CD4-positive, alpha-beta T cell treated with Interferon alpha-2 for 1 hour (primary cell): ENCODE measurements around the gene FAM174A.
"Not testable (repeated sequence)": the region's sequence is repeated elsewhere in the genome, so short reads cannot be mapped to it uniquely, and the experiment has no call there.

ENCODE experiments used
- DNase-seq, 2 donors: peaks; one replicate each; pipeline ENCODE4 v3.0.0-alpha.2; 2020 to 2022

FAM174A gene

DNA sequence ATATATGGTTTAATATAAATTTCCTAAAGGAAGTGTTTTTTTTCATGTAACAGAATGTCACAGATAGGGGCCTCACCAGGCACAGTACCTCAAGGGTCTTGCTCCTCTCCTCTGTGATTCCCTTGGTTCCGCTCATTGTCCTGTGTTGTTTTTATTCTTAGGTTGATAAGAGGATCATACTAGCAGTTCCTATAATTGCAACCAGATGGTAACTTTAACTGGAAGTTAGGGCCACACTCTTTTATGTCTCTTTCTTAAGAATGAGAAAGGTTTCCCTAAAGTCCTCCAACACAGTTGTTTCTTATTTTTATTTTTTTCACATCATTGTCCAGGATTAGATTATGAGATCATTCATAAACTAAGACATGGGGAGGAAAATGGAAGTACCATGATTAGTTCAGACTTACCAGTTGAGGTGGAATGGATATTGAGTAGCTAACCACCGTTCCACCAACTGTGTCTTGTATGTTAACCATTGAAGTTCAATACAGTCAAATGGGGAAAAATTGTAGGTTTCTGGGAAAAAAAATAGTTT is 41.1 kb downstream of the FAM174A start:
- DNase-seq, result no peak

DNA sequence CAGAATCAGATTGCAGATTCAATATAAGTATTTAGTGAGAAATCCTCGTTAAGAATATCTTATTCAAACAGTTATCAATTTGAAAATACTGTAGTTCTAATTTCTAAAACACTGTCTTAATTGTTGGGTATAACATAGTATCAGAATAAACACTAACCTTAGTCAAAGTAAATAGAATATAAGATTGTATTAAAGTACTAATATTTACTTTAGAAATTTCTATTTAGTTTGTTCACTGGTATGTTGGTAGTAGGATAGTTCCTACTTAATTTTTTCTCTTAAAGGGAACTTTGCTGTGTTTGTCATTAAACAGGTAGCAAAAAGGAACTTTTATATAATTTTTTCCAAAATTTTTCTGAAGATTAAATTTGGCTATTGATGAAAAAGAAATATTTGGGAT is 42.3 kb downstream of the FAM174A start:
- DNase-seq, result no peak

DNA sequence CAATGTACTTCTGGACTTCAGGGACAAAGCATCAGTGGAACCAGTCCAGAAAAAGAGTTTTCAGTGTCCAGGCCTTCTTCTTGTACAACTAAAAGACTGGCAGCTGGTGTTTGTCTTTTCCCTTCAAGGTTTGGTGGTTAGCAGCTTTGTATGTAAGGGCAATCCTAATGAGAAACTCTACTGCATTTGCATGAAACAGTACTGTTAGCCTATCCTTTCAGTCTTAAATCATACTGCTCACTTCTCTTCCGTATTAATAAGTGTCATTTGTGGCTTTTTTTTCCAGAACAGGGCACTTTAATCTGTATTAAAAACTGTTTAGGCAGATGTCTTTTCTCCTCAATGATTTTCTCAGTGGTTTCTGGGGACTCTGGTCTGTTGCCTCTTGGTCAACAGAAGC is 48.9 kb downstream of the FAM174A start:
- no peak for DNase-seq

DNA sequence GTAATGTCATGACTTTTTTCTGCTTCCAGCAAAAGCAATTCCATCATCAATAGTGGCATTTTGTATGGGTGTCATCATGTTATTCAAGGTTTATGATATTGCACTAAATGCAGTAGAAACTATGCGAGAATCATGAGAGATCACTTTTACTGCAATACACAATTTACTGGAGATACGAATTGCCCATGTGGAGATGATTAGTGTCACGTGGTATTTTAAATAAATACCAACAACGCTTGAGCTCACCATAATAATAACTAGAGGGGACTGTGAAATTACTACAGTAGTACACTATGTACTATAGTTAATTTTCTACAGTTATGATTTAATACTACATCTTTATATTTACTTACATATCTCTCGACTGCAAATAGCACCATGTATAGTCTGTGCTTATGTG is 49.7 kb downstream of the FAM174A start:
- no peak for DNase-seq

DNA sequence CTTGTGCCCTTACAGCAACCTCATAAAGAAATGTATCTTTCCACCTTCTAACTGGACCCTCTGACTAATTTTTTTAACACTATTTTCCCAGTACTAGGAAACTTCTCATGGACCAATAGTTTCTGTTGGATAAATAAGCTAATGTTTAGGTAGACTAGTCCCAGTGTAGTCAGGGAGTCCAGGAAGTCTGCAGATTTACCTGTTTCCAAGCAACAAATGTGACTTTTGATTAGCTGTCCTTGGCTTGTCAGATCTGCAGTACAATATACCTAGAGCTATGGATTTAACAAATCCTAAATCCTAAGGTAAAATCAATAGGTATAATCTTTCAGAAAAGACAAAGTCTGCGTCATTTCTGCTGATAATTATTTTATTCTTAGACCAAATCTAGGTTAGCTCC is 55.7 kb downstream of the FAM174A start:
- no peak for DNase-seq

DNA sequence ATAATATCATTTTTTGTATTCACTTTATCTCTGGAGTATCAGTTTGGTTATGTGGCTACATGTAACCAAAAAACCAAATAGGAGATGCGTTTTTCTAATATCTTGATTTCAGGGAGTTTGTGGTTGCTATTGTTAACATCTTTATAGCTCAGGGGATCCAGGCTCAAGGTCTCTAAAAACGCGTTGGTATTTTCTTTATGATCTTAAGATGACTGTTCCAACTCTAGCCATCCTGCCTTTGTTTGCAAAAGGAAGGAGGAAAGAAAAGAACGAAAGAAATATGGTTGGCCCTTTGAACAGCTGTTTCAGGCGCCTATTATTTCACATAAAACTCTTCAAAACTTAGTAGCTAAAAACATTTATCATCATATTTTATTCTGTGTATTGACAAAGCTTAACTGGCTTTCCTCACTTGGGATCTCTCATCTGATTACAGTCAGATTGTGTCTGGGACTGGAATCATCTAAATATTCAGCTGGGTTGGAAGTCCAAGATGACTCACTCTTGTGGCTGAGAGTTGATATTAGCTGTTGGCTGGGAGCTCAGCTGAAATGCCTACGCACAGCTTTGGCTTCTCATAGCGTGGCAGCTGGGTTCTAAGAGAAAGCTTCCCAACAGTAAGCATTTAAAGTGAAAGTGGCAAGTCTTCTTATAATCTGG is 60.1 kb downstream of the FAM174A start:
- DNase-seq, result no peak

DNA sequence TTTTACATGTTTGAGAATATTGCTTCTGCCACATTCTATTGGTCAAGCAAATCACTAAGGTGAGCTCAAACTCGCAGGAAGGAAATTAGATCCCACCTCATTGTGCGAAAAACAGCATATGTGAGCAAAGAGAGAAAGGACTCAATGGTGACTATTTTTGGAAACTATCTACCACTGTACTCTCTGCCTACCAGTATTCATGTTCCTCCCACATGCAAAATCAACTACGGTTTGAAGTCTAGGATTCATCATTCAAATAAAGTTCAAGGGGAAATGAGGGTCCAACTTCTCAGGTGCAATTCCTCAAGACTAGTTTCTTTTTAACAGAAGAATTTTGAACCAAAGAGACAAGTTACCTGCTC is 60.6 kb downstream of the FAM174A start:
- DNase-seq, result no peak

DNA sequence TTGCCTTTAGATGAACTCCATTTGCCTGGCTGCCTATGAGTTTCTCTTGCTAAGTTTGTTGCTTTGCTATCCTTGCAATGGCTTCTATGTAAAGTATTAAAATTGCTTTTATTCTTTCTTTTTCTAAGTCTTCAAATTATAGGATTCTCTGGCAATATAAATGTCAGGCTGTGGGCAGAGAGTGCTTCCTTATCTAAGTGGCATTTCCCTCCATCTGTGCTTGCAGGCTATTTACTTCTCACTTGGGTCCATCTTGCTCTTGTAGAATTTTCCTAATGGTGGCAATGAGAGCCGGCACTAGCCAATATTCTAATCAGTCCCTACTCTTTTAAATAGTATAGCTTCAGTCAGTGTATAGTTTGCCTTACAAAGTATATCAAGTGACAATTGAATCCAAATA is 63.3 kb downstream of the FAM174A start:
- no peak for DNase-seq

DNA sequence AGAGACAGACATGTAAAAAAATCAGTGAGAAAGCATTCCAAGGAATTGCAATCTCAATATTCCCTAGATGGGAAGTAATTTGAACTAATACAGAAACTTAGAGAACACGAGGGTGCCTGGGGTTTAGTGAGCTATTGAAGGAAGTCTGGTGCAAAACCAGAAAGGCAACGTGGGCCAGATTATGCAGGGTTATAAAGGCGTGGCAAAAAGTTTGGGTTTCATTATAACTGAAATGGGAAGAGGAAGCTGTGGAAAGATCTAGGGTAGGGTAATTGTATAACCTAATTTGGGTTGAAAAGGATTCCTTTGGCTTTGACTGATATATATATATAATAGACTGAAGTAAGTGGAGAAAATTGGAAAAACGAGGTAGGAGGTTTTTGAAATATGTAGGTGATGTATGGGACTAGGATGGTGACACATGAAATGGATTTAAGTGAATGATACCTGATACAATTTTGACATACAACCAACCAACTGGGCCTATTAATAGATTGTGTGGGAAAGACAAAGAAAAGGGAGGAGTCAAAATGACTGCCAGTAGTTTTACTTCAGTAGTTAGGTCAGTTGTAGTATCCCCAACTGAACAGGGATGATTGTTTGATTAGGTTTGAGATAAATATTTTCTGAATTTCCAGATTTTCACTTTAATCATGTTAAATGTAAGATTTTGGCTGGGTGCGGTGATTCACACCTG is 65.3 kb downstream of the FAM174A start:
- DNase-seq, result no peak

DNA sequence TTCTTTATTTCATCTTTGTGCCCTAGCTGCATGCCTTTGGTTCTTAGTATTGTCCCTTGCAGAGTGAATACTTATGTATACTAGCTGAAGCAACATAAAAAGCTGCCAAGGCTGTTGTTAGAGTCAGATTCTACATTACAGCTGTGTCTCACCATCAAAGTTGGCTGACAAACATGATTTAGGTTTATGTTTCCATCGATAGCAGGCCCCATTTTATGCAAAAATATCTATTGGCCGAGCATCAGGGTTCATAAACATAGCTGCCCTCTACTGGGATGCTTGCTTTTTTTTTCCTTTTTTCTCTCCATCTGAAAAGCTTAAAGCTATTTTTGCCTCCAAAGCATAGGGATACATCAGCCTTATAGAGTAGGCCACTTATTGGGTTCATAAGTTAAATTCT is 68.0 kb downstream of the FAM174A start:
- DNase-seq, result no peak

DNA sequence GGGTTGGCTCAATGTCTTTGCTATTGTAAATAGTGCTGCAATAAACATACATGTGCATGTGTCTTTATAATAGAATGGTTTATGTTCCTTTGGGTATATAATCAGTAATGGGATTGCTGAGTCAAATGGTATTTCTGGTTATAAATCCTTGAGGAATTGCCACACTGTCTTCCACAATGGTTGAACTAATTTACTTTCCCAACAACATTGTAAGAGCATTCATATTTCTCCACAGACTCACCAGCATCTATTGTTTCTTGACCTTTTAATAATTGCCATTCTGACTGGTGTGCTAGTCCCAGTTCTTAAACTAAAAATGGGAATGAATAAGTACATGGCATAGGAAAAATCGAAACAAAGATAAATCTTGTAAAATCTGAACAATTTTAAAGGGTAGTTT is 68.8 kb downstream of the FAM174A start:
- DNase-seq, result not testable (repeated sequence)

DNA sequence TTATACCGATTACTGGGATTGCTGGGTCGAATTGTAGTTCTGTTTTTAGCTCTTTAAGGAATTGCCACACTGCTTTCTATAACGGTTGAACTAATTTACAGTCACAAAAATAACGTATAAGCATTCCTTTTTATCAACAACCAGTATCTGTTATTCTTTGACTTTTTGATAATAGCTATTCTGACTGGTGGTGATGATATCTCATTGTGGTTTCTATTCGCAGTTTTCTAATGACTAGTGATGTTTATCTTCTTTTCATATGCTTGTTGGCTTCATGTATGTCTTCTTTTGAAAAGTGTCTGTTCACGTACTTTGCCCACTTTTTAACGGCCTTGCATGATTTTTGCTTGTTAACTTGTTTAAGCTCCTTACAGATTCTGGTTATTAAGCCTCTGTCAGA is 74.4 kb downstream of the FAM174A start:
- DNase-seq, result no peak

DNA sequence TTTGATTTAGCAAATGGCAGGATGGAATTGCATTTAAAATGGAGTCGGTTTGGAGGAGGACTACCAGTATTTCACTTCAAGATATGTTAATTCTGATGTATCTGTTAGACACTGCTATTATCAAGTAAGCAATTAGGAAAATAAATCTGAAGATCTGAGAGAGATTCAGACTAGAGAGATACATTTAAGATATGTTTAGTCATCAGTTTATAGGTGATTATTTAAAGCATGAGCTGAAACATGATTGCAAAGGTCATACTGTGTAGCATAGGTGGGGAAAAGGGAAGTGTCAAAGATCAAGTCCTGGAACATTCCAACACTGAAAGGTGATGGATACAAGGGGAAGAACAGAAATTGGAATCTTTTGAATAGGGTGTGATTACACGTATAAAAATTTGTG is 79.1 kb downstream of the FAM174A start:
- no peak for DNase-seq

DNA sequence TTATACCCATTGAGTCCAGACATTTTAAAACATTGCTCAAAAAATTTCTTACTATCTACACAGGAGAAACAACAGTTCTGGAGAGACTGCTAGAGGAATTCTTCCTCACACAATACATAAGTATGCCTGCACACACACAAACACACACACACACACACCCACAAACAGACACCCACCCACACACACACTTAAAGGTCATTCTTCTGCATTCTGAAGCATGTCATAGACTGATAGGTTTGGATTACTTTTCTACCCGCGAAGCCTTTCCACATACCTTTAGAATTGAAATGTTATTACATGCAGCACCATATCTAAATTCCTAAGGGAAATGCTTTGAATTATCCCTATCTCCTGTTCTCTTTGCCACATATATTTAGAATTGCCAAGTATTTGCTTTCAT is 80.2 kb downstream of the FAM174A start:
- DNase-seq, result no peak

DNA sequence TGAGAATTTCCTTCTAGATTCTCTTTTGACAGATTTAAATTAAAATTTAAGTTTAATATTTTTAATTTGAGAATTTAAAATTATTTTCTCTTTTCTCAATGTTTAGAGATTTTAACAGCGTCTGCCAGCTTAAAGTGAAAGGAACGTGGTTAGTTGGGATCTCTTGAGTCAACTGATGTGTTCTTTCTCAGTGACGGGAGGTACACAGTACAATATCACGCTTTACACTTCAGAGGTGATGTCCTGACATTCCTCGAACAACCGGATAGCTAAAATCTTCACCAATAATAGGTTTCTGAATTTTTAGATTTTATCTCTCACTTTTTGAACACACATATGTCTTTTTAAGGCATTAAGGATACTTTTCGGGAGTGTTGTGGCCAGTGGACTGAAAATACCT is 81.1 kb downstream of the FAM174A start:
- DNase-seq, result no peak

DNA sequence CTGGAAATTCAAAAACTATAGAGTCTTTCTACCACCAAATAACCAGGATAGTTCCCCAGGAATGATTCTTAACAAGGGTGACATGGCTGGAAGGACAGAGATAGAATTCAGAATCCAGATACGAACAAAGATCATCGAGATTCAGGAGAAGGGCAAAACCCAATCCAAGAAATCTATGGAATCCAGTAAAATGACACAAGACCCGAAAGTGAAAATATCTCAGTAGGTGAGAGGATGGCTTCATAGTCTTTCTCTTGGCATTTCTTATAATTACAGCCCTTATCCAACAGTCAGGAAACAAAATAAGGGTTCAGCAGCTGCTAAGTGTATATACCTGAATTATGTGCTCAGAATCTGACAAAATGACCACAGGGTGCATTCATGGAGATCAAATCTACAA is 81.8 kb downstream of the FAM174A start:
- no peak for DNase-seq

DNA sequence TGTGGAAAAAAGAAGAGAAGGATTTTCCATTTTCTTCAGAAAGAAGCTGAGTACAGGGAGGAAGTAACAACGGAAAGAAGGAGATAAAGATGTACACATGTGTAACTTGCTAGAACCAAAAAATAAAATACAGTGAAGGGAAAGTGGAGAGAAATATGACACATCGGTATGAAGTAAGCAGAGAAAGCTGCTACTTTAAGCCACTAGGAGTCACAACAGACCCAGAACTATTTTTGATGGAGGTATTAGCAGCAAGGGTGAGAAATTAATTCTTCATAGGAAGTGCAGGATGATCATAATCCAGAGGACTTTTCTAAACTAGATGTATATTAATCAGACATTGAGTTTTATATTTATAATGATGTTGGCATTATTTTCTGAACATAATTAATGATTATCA is 88.5 kb downstream of the FAM174A start:
- peak; percentile 2 to 54 for DNase-seq

DNA sequence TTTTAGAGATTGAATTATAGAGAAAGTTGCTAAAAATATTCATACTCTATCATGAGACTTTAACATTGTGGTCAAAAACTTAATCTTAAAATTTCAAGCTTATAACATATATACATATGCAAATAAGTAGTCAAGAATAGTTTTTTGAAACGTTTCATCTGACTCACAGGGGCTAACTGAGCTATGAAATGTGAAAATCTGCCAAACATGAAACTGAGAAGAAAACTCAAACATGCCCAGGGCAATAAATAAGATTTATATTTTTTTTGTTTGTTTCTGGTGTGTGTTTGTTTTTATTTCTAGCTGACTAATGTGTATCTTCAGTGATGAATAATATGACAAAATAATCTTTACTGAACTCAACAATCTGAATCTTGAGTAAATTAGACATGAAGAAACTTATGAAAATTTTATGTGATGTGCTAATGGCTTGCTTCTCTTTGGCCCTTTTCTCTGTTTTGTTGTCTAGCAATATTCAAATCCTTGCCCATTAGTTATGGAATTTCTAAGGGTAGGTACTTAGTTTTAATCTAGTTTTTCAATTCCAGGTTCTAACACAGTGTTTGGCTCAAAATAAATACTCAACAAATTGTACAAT is 99.9 kb downstream of the FAM174A start:
- DNase-seq, result no peak
